HAP-1 (cell line): Measurements from ENCODE around the gene PIRT.

Experiments used
- DNase-seq, 2 experiments: peaks; one replicate each; pipeline ENCODE4 v3.0.0-alpha.2; 2016 to 2020; ENCODE audit warnings: low spot score in 2 of 2
- H3K27me3 ChIP-seq: fragments of 250-450 bp; sonication (Bioruptor Pico); 2 replicates; pipeline ENCODE4 v1.5.1; 2020; ENCODE audit warnings: low read depth, mild to moderate bottlenecking, moderate library complexity
- H3K36me3 ChIP-seq: fragments of 250-450 bp; sonication (Bioruptor Pico); replicated peaks from 2 replicates; pipeline ENCODE4 v1.5.1; 2020; ENCODE audit warnings: mild to moderate bottlenecking
- H3K4me1 ChIP-seq: fragments of 250-450 bp; sonication (Bioruptor Pico); 2 replicates; pipeline ENCODE4 v1.5.1; 2020; ENCODE audit warnings: mild to moderate bottlenecking
- H3K4me3 ChIP-seq: fragments of 250-450 bp; sonication (Bioruptor Pico); 2 replicates; pipeline ENCODE4 v1.5.1; 2020; ENCODE audit warnings: mild to moderate bottlenecking, moderate library complexity
- H3K9me3 ChIP-seq: fragments of 250-450 bp; sonication (Bioruptor Pico); 2 replicates; pipeline ENCODE4 v1.5.1; 2020; ENCODE audit warnings: mild to moderate bottlenecking, moderate library complexity
- in situ Hi-C: fragments of 300-500 bp; cut with MboI; formaldehyde crosslinking; loops from 3 replicates; pipeline ENCODE4 v1.14.3; 2020; ENCODE audit warnings: low sequenced_read_pairs, inconsistent platforms, mixed read lengths

Gene PIRT

DNA sequence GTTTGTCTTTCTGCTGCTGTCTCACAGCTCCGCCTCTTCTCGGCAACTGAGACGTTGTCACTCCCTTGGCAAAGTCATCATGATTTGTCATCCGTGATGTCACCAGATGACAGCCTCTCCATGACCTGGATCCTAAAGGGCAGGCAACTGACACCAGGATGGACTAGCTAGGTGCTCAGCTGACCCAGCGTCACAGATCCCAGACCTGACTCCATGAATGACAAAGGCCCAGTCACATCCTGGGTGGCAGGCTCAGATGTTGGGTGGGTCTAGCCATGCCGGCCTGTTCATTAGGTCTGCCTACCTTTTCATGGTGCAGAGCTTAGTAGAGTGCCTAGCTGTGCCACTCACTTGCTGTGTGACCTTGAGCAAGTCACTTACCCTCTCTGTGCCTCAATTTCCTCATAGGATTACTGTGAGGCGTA is 30.2 kb downstream of the PIRT start:
- H3K27me3 ChIP-seq: no peaks in the 10 kb centered on the region
- in situ Hi-C loops: no loop called here
- H3K9me3 ChIP-seq: no peaks in the 10 kb centered on the region
- no peak for DNase-seq
- H3K36me3 ChIP-seq: no peaks in the 10 kb centered on the region
- H3K4me3 ChIP-seq: no peak overlapping the region
- no peaks in the 10 kb centered on the region for H3K4me1 ChIP-seq

DNA sequence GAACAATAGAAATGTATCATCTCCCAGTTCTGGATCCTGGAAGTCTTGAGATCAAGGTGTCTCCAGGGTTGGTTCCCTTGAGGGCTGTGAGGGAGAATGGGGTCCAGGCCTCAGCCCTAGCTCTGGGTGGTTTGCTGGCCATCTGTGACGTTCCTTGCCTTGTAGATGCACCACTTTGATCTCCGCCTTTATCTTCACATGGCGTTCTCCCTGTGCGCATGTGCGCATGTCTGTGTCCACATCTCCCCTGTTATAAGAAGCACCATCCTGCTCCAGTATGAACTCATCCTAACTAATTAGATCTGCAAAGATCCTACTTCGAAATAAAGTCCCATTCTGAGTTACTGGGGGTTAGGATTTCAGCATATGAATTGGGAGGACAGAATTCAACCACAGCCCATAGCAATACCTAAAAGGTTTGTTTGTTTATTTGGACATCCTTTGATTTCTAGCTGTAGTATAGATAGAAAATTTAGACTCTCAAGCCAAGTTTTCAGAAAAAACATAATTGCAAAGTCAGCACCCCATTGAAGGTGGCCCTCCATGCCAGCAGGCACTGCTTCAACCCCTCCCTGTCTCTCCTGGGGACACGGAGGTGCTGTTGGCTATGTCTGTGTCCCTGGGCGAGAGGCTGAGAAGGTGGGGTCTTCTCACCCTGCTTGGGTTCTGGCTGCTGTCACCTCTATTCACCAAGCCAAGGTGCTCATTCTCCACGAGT is 31.2 kb downstream of the PIRT start:
- no peaks in the 10 kb centered on the region for H3K27me3 ChIP-seq
- in situ Hi-C loops: no loop called here

DNA sequence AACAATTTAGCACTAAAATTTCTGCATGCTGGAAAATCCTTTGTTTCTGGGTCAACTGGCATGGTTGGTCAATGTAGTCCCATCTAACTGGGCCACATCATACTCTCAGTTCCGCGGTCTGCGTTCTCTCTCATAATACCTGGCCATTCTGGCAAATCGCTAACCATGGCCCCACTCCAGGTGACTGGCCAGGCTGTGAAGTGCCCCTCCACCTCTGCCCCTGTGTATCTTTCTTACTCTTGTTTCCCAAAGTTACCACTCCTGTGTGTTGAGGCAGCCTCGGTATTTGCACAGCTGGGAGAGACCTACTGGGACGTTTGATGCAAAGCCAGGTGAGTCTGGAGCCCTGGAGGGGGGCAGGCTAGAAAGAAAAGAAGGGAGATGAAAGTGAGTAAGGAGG is 32.0 kb downstream of the PIRT start:
- H3K36me3 ChIP-seq: no peaks in the 10 kb centered on the region
- no peaks in the 10 kb centered on the region for H3K27me3 ChIP-seq
- no peaks in the 10 kb centered on the region for H3K9me3 ChIP-seq
- no peak for DNase-seq
- in situ Hi-C loops: no loop called here
- no peak overlapping the region for H3K4me3 ChIP-seq
- H3K4me1 ChIP-seq: no peaks in the 10 kb centered on the region

More for the DNA sequence above, 31.2 kb downstream of the PIRT start:
- DNase-seq: no peak
- H3K36me3 ChIP-seq: no peaks in the 10 kb centered on the region
- H3K9me3 ChIP-seq: no peaks in the 10 kb centered on the region
- H3K4me1 ChIP-seq: no peaks in the 10 kb centered on the region
- H3K4me3 ChIP-seq: no peak overlapping the region

DNA sequence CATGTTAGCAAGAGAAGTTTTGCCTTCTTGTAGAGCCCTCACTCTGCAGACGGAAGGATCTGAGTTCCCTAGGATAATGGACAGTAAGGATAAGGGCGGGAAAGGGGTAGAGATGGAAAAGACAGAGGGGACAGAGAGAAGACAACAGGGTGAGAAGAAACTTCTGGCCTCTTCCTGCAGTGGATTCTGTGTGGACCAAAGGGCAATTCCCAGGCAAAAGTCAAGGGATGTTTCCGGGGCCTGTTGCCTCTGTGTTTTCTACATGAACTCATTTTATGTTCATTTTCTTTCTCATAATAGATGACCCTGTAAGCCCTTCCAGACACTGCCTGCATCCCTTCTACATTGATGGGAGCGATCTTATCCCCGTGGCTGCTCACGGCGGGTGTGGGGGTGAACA is 33.3 kb downstream of the PIRT start:
- no peaks in the 10 kb centered on the region for H3K27me3 ChIP-seq
- in situ Hi-C loops: no loop called here

DNA sequence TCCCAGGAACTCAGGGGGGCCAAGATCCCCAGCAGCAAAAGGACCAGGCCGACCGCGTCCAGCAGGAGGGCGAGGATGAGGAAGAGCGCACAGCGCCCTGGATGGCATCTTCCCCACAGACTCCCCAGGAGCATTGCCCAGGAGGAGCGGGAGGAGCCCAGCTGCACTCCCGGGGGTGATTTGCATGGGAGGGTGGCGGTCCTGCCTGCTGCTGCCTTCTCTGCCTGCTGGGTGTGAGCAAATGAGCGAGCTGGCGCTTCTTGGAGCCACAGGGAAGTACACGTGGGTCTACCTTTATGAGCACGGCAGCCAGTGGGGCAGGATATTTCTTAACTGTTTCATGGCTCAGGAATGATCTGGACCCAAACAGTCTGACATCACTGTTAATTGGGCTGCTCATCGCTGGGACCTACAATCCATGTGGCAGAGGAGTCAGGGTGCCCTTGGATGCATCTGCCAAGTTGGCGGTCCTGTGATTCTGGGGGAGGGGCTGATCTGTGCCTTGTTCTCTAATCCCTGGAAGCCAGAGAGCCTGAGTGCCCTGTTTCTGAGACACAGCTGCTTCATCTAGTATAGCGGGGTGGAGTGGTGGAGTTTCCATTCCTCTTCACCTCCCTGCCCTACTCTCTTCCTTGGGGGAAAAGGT is 33.9 kb downstream of the PIRT start, which contains the start of gene TMEM238L:
TSS of gene TMEM238L (minus strand) at position 270 of the 646 bp plus-strand sequence. CDS start at position 134, 136 bp downstream.
- H3K36me3 ChIP-seq: no peaks in the 10 kb centered on the region
- in situ Hi-C loops: no loop called here
- DNase-seq: no peak

More for the DNA sequence above, 33.3 kb downstream of the PIRT start:
- Histone ChIP-seq H3K4me1 (no peaks in the 10 kb centered on the region), H3K4me3 (no peak overlapping the region), H3K36me3 (no peaks in the 10 kb centered on the region), H3K9me3 (no peaks in the 10 kb centered on the region)
- no peak for DNase-seq

DNA sequence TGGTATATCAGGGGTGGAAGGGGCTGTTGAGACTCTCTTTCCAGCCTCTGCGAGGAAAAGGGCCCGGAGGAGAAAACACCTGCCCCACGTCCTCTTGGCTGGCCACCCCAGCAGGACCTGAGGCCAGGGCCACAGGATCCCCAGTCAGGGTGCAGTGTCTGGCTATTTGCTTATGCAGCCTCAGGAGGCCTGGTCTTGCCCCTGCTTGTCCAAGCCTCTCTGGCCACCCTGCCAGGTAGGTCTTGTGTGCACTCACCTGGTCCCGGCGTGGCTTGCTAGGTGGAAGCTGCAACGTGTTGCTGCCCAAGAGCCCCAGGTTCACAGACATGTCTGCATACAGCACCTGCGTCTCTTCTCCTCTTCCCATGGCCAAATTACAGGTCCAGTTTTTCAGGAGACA is 34.5 kb downstream of the PIRT start:
- Histone ChIP-seq H3K4me3 (no peak overlapping the region), H3K27me3 (no peaks in the 10 kb centered on the region), H3K4me1 (no peaks in the 10 kb centered on the region), H3K9me3 (no peaks in the 10 kb centered on the region), H3K36me3 (no peaks in the 10 kb centered on the region)
- in situ Hi-C loops: no loop called here
- DNase-seq: no peak

More for the DNA sequence above, 33.9 kb downstream of the PIRT start, which contains the start of gene TMEM238L:
- H3K4me1 ChIP-seq: no peaks in the 10 kb centered on the region
- H3K9me3 ChIP-seq: no peaks in the 10 kb centered on the region
- H3K4me3 ChIP-seq: no peak within 1 kb of the TSS
- no peaks in the 10 kb centered on the region for H3K27me3 ChIP-seq

DNA sequence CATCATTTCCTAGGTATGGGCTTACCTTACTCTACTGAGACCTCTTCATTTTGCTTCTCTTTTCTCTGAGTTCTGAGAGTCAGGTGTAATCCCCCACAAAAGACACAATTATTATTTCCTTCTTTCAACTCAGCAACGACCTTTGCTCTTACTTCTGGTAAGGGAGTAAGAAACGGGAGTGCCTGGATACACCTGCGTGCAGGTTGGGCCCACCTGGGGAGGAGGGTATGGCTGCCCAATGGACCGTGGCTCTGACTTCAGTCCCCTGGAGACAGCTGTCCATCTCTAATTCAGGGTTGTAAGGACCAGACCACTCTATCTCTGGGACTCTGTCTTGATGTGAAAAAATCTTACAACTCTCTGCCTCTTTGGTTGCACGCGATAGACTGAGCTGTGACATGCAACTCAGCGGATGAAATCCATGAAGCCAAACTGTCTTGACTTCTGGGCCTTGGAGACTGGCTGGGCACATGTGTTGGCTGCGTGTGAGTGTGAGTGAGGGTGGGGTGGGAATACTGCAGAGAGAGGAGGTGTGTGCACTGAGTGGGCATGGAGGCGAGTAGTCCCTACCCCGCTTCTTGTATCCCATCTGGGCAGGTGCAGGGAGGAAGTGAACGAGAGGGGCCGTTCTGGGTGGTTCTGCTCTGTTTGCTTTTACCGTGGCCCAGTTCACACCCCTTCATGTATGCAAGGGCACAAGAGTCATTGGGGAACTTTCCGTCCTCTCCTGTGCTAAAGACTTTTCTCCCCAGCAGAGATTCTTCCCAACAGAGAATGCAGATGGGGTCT is 35.2 kb downstream of the PIRT start:
- no peak for DNase-seq
- Histone ChIP-seq H3K27me3 (no peaks in the 10 kb centered on the region), H3K4me3 (no peak overlapping the region), H3K9me3 (no peaks in the 10 kb centered on the region), H3K36me3 (no peaks in the 10 kb centered on the region), H3K4me1 (no peaks in the 10 kb centered on the region)
- in situ Hi-C loops: no loop called here

DNA sequence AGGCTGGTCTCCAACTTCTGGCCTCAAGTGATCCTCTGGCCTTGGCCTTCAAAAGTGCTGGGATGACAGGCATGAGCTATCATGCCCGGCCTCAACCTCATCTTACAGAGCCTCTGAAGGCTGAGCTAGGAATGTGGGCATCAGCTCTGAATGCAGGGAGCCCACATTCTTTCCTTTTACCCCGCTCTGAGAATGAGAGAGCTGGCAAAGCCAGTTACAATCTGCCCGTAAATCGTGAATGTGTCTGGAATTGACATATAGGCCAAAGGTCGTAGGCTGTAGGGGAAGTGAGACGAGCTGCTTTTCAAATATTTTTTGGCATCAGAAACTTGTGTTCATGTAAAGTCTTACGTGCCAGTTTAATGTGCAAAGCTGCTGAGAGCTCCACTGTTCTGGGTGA is 38.5 kb downstream of the PIRT start:
- DNase-seq: no peak
- in situ Hi-C loops: loop anchor here (25.0 kb wide), 1 partner anchor 988 kb away; no protein-coding TSS in a partner anchor
- no peaks in the 10 kb centered on the region for H3K27me3 ChIP-seq
- H3K4me3 ChIP-seq: no peak overlapping the region
- no peaks in the 10 kb centered on the region for H3K36me3 ChIP-seq
- H3K9me3 ChIP-seq: no peaks in the 10 kb centered on the region
- no peaks in the 10 kb centered on the region for H3K4me1 ChIP-seq

DNA sequence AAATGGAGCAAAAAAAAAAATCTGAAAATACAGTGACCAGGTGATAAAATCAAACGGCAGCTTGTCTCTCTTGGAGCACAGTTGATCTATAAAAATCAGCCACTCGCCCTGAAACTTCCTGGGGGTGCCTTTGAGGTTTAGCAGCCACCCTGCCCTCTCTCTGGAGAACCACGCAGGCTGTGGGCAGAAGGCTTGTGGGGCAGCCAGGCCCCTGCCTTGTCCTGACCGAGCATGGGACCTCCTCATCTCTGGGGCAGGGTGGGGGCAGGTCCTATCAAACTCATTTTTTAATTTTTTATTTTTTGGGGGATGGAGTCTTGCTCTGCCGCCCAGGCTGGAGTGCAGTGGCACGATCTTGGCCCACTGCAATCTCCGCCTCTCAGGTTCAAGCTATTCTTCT is 39.0 kb downstream of the PIRT start:
- in situ Hi-C loops: loop anchor here (25.0 kb wide), 1 partner anchor 988 kb away; no protein-coding TSS in a partner anchor

DNA sequence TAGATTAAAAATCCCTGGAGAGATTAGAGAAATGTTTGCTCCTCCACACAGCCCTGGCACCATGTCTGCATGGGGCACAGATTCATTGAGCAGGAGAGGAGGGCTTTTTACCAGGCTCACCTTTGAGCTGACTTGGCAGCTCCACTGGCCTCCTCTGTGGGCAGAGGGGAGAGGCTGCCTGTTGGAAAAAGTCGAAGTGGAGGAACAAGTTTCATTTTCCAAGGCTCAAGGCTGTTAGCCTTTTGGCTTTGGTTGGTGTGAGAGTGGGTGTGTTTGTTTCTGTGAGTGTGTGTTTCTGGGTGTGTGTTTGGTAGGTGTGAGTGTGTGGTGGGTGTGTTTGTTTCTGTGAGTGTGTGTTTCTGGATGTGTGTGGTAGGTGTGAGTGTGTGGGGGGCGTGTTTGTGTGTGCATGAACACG is 39.5 kb downstream of the PIRT start:
- H3K36me3 ChIP-seq: no peaks in the 10 kb centered on the region
- no peak for DNase-seq
- H3K4me1 ChIP-seq: no peaks in the 10 kb centered on the region
- H3K9me3 ChIP-seq: no peaks in the 10 kb centered on the region
- H3K4me3 ChIP-seq: no peak overlapping the region
- in situ Hi-C loops: loop anchor here (25.0 kb wide), 1 partner anchor 989 kb away; no protein-coding TSS in a partner anchor
- no peaks in the 10 kb centered on the region for H3K27me3 ChIP-seq

More for the DNA sequence above, 39.0 kb downstream of the PIRT start:
- H3K27me3 ChIP-seq: no peaks in the 10 kb centered on the region
- H3K36me3 ChIP-seq: no peaks in the 10 kb centered on the region
- DNase-seq: no peak
- H3K4me3 ChIP-seq: no peak overlapping the region
- H3K9me3 ChIP-seq: no peaks in the 10 kb centered on the region
- H3K4me1 ChIP-seq: no peaks in the 10 kb centered on the region

DNA sequence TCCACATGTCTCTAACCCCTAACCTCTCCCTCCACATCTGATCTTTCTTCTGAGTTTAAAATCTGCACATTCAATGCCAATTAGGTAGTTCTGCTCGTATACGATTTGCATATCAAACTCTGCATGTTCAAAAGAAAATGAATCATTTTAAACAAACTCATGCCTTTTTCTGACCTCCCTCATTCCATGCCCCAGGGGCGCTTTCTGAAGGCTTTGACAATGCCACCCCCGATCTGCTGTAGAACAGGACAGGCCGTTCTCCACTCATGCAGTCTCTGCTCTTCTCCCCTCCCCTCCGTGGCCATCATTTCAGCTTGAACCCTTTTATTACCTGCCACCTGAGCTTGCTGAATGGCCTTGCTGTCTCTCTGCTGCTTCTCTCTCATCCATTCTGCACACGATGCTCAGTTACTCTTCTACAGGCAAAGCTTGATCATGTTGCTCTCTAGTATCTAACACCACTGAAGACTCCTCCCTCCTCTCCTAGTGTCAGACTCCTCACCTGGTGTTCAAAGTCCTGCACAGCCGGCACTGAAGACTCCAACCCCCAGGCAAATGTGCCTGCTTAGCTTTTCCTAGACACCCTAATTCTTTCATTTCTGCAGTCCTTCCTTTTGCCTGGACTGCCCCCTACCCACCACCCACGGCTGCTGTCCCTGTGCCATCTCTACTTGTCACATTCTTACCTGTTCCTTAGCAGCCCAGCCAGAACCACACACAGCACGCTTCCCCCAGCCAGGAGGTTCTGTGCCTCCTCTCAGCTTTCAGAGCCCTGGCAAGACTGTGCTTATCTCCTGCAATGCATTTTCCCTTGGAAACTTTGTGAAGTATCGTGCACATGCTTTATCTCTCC is 40.2 kb downstream of the PIRT start:
- Histone ChIP-seq H3K4me1 (no peaks in the 10 kb centered on the region), H3K4me3 (no peak overlapping the region), H3K27me3 (no peaks in the 10 kb centered on the region), H3K9me3 (no peaks in the 10 kb centered on the region), H3K36me3 (no peaks in the 10 kb centered on the region)
- no peak for DNase-seq
- in situ Hi-C loops: loop anchor here (25.0 kb wide), 1 partner anchor 990 kb away; no protein-coding TSS in a partner anchor

DNA sequence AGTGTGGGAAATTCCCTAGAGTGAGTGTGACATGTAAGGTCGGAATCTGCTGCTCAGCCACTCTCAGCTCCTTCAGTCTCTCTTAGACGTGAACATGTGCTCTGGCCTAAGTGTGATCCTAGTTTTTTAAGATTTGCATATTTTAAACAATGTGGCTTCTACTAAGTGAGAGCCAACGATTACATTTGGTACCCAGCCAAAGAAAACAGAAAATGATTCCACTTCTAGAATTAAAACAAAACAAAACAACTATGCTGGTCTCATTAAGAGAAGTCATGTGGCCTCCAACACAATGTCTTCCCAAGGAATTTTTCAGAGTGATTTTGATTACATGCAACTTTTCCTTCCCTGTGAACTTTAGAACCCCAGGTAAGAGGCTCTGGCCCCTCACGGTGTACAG is 44.1 kb downstream of the PIRT start:
- Histone ChIP-seq H3K4me1 (no peaks in the 10 kb centered on the region), H3K9me3 (no peaks in the 10 kb centered on the region), H3K27me3 (no peaks in the 10 kb centered on the region), H3K4me3 (no peak overlapping the region), H3K36me3 (no peaks in the 10 kb centered on the region)
- in situ Hi-C loops: loop anchor here (25.0 kb wide), 1 partner anchor 993 kb away; no protein-coding TSS in a partner anchor
- DNase-seq: no peak

DNA sequence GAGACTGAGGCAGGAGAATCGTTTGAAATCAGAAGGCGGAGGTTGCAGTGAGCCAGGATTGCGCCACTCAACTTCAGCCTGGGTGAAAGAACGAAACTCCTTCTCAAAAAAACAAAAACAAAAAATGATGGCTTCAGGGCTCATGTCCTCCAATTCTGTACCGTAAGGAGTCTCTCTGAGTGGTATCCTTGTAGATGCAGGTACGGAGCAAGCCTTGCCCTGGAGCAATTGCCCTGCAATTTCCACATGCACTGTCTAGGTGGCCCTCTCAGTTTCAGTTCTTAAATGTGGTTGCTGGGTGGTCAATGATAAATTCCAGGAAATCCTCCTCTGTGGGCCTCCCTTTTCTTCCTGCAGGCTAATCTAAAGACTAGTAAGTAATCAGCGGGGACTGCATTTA is 44.6 kb downstream of the PIRT start:
- H3K9me3 ChIP-seq: no peaks in the 10 kb centered on the region
- in situ Hi-C loops: loop anchor here (25.0 kb wide), 1 partner anchor 994 kb away; no protein-coding TSS in a partner anchor
- H3K27me3 ChIP-seq: no peaks in the 10 kb centered on the region
- no peaks in the 10 kb centered on the region for H3K4me1 ChIP-seq
- H3K36me3 ChIP-seq: no peaks in the 10 kb centered on the region
- no peak overlapping the region for H3K4me3 ChIP-seq
- no peak for DNase-seq
